Cortex of kidney (tissue), 1 donor: Measurements from ENCODE around the gene RBP3.

Experiments used
- DNase-seq: peaks from one replicate; lab custom pipeline; 2025; lab: John Stamatoyannopoulos, UW

RBP3 gene

GRCh38 chr10:47337310-47337709 lies 10.9 kb upstream of the RBP3 start:
- no peak for DNase-seq

- no peak for DNase-seq
Measured at GRCh38 chr10:47339186-47339735, 8.9 kb upstream of the RBP3 start.

GRCh38 chr10:47339759-47340607 lies 8.2 kb upstream of the RBP3 start:
- no peak for DNase-seq

GRCh38 chr10:47340608-47341170 lies 7.5 kb upstream of the RBP3 start:
- no peak for DNase-seq

GRCh38 chr10:47344996-47345870 lies 2.9 kb upstream of the RBP3 start:
- no peak for DNase-seq

- no peak for DNase-seq
Measured at GRCh38 chr10:47346581-47347302, 1.4 kb upstream of the RBP3 start.

- no peak for DNase-seq
Measured at GRCh38 chr10:47347303-47347675, 874 bp upstream of the RBP3 start.

- DNase-seq, result no peak
Measured at GRCh38 chr10:47348661-47349470, 703 bp downstream of the RBP3 start.

GRCh38 chr10:47349516-47349915 lies 1.4 kb downstream of the RBP3 start:
- no peak for DNase-seq

GRCh38 chr10:47349941-47350371 lies 1.8 kb downstream of the RBP3 start:
- no peak for DNase-seq

- no peak for DNase-seq
Measured at GRCh38 chr10:47350671-47351640, 2.8 kb downstream of the RBP3 start.

- DNase-seq, result no peak
Measured at GRCh38 chr10:47351899-47352815, 4.0 kb downstream of the RBP3 start.

GRCh38 chr10:47353351-47353750 lies 5.2 kb downstream of the RBP3 start:
- DNase-seq, result no peak

- no peak for DNase-seq
Measured at GRCh38 chr10:47354165-47354564, 6.0 kb downstream of the RBP3 start.

GRCh38 chr10:47354900-47355299 lies 6.7 kb downstream of the RBP3 start:
- no peak for DNase-seq

GRCh38 chr10:47356708-47357107 lies 8.5 kb downstream of the RBP3 start:
- no peak for DNase-seq

- DNase-seq, result no peak
Measured at GRCh38 chr10:47357131-47357582, 9.0 kb downstream of the RBP3 start.

- no peak for DNase-seq
Measured at GRCh38 chr10:47357911-47358310, 9.7 kb downstream of the RBP3 start.
